Glomerular endothelial cell (primary cell): Measurements from ENCODE around the gene RBP3. TPM values are rescaled to one million over a fixed set of nuclear protein-coding genes. Genes with fewer than 3 reads are reported as not detected.

Experiments
- DNase-seq: peaks from one replicate; pipeline ENCODE4 v3.0.0-alpha.2; 2011; ENCODE audit warnings: low read depth, low spot score; ENCODE audit errors: extremely low read depth
- total RNA-seq: library from RNA; depleted of rRNA; stranded (reverse); fragments of >200 nt; gene quantifications from 2 replicates; pipeline ENCODE4 v1.2.3, GENCODE V29; 2015

RBP3 gene
- not detected in 2 replicates for total RNA-seq

- no peak for DNase-seq
Observed at GRCh38 chr10:47348138-47348651, at the start of gene RBP3. Gene RBP3 (plus strand): TSS chr10:47348363. CDS start chr10:47348485, 122 bp downstream.

- DNase-seq: no peak
Observed at GRCh38 chr10:47298715-47299114, 49.4 kb upstream of the RBP3 start.

DNA sequence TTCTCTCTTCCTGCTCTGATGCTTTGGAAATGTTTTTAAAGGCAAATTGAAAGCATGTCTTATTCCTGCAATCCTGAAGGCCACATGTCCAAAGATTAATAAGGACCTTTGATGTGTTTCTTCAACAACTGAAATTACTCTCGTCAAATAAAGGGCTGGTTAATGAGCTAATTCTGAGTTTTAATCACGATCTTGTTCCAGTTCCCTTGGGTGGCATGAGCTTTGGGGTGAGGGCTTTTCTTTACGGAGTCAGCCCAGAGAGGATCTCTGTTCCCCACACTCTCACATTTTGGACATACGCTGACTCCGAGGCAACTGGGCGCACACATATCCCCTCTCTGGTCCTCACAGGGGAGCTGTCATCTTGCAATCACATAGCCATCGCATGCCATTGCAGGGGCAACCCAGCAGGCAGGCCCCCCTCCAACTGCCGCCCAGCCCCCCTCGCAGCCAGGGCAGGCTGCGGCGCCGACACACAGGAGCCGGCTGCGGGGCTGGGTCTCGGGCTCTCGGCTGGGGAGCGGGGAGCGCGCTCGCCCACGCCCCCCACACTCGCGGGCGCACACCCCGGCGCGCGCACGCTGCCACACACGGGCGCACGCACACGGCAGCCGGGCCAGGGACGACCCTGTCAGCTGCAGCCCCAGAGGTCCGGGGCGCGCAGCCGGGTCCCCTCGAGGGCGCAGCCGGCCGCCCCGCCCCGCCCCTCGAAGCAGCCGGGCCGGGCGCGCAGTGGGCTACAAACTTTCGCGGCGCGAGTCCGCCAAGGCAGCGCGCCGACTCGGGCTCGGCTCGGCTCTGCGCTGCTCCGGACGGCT, 48.3 kb upstream of the RBP3 start, which contains the start of gene GDF10:
GDF10 (plus strand) TSS at position 587 of the 818 bp plus-strand sequence. CDS start 455 bp downstream, outside the sequence.
- no peak for DNase-seq

- DNase-seq: no peak
Observed at GRCh38 chr10:47300429-47300931, 47.7 kb upstream of the RBP3 start.

- no peak for DNase-seq
Observed at GRCh38 chr10:47301833-47302232, 46.3 kb upstream of the RBP3 start.

DNA sequence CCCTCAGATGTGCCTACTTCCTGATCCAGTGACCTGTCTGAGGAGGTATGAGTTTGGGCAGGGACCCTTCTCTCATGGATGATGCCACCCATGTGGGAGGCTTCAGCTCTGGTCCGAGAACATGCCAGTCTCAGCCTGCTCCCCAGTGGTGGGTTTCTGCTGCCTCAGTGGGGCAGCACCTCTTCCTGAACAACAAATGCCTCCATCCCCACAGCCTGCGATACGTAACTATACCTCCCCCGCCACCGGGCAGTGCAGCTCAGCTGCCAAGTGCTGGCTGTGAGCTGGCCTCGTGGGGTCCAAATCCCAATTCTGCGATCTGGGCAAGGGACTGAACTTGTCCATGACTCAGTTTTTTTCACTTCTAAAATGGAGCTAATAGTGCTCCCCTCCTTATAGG, 45.1 kb upstream of the RBP3 start:
- DNase-seq: no peak

GRCh38 chr10:47303866-47304265, 44.3 kb upstream of the RBP3 start:
- DNase-seq: no peak

DNA sequence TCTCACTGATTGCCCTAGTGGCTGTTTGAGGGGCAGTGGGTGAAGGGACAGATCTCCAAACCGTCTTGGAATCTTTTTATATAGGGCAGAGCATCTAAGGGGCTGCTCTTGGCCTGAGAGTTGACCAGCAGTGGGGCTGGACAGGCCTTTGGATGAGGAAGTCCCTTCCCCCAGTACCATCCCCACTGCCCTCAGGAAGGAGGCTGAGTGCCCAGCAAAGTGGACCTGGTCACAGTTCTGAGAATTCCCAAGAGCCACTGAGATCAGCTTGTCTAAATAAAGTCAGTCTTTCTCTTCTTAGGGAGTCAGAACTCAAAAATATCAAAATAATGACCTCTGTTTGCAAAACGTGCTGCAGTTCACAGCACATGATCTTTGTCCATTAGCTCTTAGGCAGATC, 42.6 kb upstream of the RBP3 start:
- no peak for DNase-seq

GRCh38 chr10:47306387-47307210, 41.6 kb upstream of the RBP3 start:
- no peak for DNase-seq

DNA sequence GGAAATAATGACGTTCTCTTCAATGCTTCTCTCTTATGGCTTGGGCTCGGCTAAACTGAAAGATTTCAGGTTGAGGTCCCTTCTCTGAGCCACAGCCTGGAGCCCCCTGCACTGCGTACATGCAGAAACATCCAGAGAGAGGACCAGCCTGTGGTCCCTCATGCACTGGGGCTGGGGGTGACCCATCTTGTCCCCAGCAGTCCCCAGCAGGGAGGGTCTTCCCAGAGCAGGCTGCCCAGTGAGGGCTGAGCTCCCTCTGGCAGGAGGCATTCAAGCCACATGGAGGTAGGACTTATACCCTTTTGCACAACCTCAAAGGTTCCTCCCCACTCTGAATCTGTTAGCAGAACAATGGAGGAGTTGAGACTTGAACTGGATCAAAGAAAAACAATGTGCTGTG, 40.8 kb upstream of the RBP3 start:
- DNase-seq: no peak

DNA sequence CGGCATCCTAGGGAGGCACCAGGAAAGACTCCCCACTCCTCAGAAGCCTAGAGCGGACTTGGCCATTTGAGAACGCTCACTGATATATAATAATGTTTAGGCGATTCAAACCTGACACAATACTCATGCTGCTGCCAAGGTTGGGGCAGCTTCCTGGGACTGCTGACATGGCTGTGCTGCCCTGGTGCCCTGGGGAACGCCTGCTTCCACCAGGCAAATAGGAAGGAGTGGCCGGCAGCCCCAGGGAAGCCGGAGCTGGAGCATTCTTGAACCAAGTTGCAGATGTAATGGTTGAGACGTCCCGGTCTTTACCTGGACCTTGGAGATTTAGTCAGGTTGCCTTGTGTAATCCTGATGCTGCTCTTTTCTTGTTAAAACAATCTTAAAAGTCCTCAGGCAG, 39.4 kb upstream of the RBP3 start:
- no peak for DNase-seq

- DNase-seq: no peak
Observed at GRCh38 chr10:47309408-47310089, 38.6 kb upstream of the RBP3 start.

DNA sequence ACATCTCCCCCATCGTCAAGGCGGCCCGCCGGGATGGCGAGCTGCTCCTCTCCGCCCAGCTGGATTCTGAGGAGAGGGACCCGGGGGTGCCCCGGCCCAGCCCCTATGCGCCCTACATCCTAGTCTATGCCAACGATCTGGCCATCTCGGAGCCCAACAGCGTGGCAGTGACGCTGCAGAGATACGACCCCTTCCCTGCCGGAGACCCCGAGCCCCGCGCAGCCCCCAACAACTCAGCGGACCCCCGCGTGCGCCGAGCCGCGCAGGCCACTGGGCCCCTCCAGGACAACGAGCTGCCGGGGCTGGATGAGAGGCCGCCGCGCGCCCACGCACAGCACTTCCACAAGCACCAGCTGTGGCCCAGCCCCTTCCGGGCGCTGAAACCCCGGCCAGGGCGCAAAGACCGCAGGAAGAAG, 38.1 kb upstream of the RBP3 start:
- DNase-seq: no peak

- no peak for DNase-seq
Observed at GRCh38 chr10:47311193-47311931, 36.8 kb upstream of the RBP3 start.

DNA sequence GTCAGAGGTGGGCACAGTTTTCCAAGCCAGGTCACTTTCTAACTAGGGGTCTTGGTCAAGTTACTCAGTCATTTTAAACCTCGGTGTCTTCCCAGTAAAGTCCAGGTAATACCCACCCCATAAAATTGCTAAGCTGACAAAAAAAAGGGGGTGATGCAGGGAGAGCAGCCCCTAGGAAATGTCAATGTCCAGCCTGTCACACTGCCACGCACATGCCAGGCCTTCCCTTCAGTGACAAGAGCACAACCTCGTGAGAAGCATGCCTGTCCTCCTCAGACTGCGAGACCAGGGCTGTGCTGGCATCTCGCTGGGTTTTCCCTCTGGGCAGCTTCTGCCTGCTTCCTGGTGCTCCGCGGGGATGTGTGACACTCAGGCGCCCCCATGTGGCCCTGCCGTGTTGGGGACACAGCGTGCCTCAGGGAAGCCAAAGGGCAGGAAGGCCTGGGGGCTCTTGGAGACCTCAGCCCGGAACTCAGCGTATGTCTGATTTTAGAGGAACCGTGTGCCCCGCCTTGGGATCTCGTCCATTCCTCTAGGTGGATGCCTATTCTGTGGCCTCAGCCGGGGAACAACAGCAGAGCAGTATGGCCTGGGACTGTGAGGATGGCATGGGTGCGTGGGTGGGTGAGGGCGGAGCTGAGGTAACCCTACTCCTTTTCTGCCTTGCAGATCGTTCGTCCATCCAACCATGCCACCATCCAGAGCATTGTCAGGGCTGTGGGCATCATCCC, 36.1 kb upstream of the RBP3 start:
- DNase-seq: peak; percentile 5

- DNase-seq: no peak
Observed at GRCh38 chr10:47312663-47312995, 35.5 kb upstream of the RBP3 start.

GRCh38 chr10:47314416-47314970, 33.7 kb upstream of the RBP3 start:
- no peak for DNase-seq

- DNase-seq: no peak
Observed at GRCh38 chr10:47315421-47315820, 32.7 kb upstream of the RBP3 start.

DNA sequence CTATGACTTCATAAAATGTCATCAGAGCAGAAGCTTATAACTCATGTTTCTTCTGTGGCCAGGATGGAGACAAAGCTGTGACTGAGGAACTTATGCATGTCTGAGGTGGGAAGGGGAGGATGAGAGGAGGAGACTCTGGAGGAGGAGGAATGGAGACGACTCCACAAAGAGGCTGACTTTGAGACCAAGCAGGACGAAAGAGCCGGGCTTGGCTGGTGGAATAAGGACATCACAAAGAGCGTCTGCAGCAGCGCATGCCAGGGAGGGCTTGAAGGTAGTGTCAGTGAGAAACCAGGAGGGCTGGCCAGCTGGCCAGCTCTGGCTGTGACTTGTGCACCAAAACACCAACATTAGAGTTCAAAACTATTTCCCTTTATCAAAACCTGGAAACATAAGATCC, 32.0 kb upstream of the RBP3 start:
- no peak for DNase-seq
